NB4 (cell line): ENCODE measurements around the gene TBRG4.

Experiments
- DNase-seq: peaks from one replicate; pipeline ENCODE4 v3.0.0; 2010; ENCODE audit warnings: low read depth
- H3K4me3 ChIP-seq: one replicate; pipeline ENCODE4 v1.5.1; 2011; ENCODE audit warnings: mild to moderate bottlenecking, low read depth, low read length, moderate library complexity
- CTCF ChIP-seq: IDR thresholded peaks from one replicate; pipeline ENCODE4 v1.5.1; 2012; ENCODE audit warnings: low read depth, low read length
- MYC ChIP-seq: IDR thresholded peaks from 2 replicates; pipeline ENCODE4 v1.6.1; 2011; ENCODE audit warnings: low read depth, low read length
- POLR2A ChIP-seq: IDR thresholded peaks from 2 replicates; pipeline ENCODE4 v1.6.1; 2011; ENCODE audit warnings: mild to moderate bottlenecking; ENCODE audit not compliant: insufficient read length; ENCODE audit errors: extremely low read depth
- TF ChIP-seq, protein P1 (sequence below): IDR thresholded peaks from 2 replicates; pipeline ENCODE4 v1.6.1; 2011; ENCODE audit warnings: low read depth, low read length

The TBRG4 gene

GRCh38 chr7:45147858-45148652 lies 36.6 kb upstream of the TBRG4 start:
- DNase-seq = no peak
- no peak overlapping the region for H3K4me3 ChIP-seq
- no peak for TF ChIP-seq MYC
- TF ChIP-seq POLR2A = no peak
- TF ChIP-seq, protein P1, sequence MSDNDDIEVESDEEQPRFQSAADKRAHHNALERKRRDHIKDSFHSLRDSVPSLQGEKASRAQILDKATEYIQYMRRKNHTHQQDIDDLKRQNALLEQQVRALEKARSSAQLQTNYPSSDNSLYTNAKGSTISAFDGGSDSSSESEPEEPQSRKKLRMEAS = no peak
- TF ChIP-seq CTCF = no peak

DNA sequence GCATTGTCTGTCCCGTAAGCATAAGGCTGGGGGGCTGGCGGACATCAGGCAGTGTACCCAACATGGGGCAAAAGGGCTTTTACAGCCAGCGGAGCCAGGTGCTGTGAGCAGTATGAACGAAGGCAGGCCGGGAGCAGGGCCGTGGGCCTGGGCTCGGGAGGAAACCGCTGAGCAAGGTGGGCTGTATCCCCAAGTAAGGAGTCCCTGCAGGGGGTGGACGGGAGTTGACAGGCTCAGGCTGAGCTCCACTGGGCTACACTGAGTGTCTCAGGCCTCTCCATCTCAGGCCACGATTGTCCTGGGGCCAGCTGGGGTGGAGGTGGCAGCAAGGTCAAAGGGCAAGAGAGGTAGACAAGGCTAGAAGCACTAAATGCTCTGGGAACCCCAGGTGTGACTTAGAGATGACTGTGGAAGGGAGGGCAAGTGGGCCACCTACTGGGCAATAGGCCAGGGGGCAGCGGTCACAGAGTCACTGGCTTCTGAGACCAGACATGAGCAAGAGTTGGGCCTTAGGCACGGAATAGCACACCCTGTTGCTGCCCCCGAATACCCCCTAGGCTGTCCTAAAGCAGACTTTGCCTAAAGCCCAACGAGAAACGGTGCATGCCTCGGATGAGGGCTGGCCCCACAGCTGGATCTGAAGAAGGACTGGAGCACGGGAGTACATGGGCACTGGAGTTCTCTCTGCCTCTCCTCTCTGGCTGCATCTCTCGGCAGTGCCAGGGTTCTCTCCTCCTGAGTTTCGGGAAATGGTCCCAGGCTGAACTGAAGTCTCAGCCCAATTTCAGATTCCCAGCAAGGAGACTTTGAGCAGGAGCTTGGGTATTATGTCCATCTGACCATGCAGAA lies 35.3 kb upstream of the TBRG4 start:
- peak; percentile 37 for DNase-seq
- peak; percentile 30 for TF ChIP-seq CTCF
- TF ChIP-seq, protein P1 = no peak
- no peak overlapping the region for H3K4me3 ChIP-seq

DNA sequence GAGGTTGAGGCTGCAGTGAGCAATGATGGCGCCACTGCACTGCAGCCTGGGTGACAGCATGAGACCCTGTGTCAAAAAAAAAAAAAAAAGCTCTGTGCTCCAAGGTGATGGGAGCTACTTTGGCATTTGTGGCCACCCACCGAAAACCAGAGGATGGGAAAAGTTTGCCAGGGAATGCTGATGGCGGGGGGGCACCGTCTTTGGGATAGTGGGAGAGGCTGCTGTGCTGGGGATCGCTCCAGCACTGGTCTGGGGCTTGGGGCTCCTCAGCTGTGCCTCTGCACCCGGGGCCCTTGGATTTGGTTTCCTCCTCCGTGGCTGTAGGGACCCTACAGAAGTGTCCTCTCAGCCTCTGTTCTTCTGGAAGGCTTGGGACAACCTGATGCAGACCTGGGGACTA lies 34.4 kb upstream of the TBRG4 start:
- TF ChIP-seq, protein P1 = no peak
- TF ChIP-seq CTCF (no peak), POLR2A (no peak), MYC (no peak)
- no peak for DNase-seq

GRCh38 chr7:45143616-45144015 lies 32.1 kb upstream of the TBRG4 start:
- TF ChIP-seq, protein P1 = no peak
- TF ChIP-seq CTCF = no peak
- TF ChIP-seq POLR2A = no peak
- TF ChIP-seq MYC = no peak

More for the DNA sequence above, 34.4 kb upstream of the TBRG4 start:
- H3K4me3 ChIP-seq = no peak overlapping the region

GRCh38 chr7:45140827-45141226 lies 29.3 kb upstream of the TBRG4 start:
- no peak overlapping the region for H3K4me3 ChIP-seq
- peak; percentile 63 for DNase-seq
- TF ChIP-seq POLR2A (no peak), CTCF (no peak), MYC (no peak)
- TF ChIP-seq, protein P1 = no peak

More at GRCh38 chr7:45143616-45144015, 32.1 kb upstream of the TBRG4 start:
- no peak overlapping the region for H3K4me3 ChIP-seq
- no peak for DNase-seq
